HG03025 (cell line): ENCODE results near the gene SLC15A5.

Experiments used
- ATAC-seq: cut with Tn5 transposase; IDR thresholded peaks from one replicate; pipeline ENCODE4 v1.9.1; 2021; ENCODE audit warnings: mild to moderate bottlenecking, moderate library complexity; ENCODE audit not compliant: unreplicated experiment, low FRiP score

The SLC15A5 gene, protein sequence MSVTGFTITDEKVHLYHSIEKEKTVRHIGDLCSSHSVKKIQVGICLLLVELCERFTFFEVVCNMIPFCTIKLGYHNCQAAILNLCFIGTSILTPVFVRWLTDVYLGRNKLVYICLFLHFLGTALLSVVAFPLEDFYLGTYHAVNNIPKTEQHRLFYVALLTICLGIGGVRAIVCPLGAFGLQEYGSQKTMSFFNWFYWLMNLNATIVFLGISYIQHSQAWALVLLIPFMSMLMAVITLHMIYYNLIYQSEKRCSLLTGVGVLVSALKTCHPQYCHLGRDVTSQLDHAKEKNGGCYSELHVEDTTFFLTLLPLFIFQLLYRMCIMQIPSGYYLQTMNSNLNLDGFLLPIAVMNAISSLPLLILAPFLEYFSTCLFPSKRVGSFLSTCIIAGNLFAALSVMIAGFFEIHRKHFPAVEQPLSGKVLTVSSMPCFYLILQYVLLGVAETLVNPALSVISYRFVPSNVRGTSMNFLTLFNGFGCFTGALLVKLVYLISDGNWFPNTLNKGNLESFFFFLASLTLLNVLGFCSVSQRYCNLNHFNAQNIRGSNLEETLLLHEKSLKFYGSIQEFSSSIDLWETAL

DNA sequence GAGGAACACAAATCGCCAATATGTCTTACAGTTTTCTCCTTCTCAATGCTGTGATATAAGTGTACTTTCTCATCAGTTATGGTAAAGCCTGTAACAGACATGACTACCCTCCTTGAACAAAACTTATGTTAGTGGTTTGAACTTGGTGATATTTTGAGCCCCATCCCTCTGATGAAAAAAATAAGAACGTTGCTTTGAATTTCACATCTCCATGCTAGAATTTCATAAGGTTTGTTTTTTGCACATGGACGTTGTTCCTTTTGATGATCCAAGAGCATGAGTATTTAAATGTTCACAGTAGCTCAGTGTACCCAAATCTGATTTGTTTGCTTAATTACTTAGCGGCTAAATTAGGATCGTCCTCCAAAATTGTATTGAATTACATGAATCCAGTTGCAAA lies at the start of gene SLC15A5:
SLC15A5 (minus strand) TSS at position 101 of the 400 bp plus-strand sequence; CDS start at position 101, 0 bp downstream.
- no peak for ATAC-seq

DNA sequence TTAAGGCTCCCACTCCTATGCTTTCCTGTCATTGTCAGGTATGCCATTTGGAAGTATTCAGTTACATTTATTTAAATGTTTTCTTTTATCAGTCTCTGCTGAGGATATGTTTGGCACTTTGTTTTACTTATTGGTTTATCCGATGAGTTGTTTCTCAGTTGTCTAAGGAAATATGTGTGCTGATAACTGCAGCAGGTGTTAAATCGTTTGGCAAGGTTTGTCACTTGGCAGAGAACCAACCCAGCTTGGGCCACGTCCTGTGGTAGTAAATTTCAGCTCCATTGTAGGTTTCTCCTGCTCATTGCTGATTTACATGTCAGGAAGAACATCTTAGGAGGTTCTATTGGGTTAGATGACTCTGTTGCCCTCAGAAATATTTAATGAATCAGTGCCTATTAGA lies 47.9 kb upstream of the SLC15A5 start:
- no peak for ATAC-seq

DNA sequence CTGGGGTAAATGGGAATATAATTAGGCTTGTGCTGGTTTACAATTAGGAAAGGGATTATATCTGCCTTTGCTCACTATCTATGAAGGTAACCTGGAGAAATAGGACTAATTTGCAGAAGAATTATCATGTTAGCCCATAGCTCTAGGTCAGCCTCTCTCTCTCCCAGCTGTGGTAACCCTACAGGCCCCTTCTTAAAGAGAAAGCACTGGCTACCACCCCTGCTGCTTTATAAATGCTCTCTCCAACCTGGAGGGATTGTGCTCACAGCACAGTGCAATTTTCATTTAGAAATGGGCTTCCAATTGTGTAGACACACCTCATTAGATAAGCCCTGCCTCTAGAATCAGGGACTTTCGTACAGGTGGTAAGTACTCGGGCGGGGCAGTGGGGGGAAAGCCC lies 47.3 kb upstream of the SLC15A5 start:
- ATAC-seq = no peak

DNA sequence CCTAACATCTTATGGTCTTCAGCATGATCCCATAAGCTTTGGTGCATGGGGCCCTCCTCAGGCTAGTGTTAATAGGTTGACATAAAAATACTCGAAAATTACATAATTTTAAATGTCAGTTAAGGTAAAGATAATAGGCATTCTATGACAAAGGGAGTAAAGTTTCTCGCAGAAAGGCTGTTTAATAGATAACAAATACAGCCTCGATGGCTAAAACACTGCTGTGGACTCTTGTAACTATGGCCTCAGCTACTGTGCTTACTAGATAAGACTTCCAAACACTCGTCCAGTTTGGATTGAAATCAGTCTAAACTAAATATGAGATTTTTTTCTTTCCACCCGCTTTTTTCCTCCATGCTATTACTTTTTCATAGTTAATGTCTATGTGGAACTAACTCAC lies 46.8 kb upstream of the SLC15A5 start:
- ATAC-seq = no peak

DNA sequence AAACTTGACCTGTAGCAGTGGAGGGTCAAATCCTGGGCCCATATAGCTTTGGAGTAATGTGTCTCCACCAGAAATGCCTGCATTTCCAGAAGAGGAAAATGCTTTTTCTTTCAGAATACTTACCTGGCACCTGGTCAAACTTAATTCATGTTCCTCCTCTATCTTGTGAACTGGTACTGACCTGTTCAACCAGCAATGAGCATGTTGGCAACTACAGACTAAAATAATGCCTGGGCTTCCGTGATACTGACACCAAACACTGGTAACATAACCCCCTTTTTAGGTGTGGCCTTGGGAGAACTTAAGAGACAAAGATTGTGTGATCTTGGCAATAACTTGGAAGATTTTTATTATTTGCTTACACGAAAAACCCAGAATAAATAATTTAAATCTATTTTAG lies 46.2 kb upstream of the SLC15A5 start:
- no peak for ATAC-seq

DNA sequence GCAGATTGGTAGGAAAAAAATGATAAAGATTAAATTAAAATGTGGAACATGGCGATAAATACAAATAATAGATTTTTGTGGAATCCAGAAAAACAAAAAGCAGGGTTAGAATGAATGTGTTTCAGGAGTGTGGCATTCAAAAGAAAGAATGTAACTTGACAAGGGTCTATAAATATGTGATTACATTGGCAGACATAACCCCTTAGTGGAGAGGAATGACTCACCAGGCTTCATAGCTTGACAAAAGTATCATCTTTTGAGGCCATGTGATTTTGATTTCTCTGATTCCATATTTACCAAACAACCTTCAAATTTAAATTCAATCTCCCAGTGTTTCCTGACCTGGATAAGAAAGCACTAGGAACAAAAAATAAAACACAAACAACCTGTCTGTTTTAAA lies 45.5 kb upstream of the SLC15A5 start:
- no peak for ATAC-seq

DNA sequence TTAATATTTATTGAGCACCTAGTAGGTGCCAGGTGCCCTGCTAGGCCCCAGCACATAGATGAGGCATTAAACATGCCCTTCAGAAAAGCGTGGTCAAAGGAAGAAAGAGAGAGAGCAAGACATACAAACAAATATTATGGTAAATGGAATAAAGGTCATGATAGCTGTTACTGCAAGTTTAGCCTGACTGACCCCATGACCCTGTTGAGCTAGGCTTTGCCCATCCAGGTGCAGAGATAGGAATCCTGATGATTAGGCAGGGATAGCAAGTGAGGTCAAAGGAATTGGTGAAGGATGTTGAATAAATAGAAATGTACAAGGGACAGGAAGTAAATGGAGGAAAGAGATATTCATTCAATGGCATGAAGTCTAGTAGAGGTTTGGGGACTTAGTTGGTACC lies 33.4 kb upstream of the SLC15A5 start:
- no peak for ATAC-seq

DNA sequence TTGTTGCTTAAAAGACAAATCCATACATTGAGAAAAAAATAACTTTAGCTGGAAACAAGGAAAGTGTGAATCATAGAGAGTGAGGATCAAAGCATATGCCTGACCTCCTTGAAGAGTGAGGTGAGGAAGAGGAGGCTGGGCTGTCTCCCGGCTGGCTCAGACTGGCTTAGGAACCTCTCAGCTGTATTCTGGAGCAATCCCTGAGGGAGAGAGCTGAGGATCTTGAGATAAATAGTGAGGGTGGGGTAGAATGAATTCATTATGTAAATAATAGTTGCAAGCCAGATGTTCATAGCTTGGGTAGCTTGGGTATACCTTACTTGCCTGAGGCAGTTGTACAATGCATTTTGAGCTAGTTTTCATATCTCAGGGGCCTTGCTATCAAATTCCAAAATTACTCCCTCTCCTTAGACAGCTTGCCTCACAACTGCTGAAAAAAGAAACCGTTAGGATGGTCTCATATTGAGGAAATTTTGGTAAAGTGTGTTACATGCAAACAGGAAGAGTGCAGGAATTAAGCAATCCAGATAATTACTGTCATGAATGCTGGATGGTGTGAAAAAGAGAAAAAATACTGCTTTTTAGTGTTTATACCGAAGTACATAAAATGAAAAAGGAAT lies 30.5 kb upstream of the SLC15A5 start:
- no peak for ATAC-seq

DNA sequence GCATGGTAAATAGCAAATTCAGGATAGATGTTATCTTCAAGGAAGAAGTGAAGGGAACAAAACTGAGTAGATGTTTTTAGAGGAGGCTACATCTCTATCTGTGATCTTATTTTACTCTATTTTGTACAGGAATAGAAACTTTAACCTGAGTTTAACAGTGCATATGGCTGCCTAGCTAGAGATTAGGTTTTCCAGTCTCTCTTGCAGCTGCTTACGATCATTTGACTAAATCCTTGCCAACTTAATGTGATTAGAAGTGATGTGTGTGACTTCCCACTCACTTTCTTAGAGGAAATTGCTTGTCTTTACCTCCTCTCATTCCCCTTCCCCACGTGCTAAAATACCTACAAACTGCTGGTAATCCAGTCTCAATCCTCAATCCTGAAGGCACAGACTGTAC lies 26.5 kb upstream of the SLC15A5 start:
- no peak for ATAC-seq

DNA sequence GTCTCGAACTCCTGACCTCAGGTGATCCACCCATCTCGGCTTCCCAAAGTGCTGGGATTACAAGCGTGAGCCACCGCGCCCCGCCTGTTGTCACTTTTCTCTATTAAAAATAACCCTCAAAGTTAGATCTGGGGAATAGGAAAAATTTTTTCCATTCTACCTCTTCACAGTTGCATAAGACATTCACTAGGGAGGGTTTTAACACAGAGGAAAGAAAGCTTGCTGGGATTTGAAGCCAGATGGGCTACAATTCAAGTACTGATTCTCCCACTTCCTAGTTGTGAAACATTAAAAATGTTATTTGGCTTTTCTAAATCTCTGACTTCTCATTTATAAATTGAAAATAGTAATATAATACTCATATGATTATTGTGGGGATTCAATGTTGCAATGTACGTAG lies 23.3 kb upstream of the SLC15A5 start:
- ATAC-seq = no peak

DNA sequence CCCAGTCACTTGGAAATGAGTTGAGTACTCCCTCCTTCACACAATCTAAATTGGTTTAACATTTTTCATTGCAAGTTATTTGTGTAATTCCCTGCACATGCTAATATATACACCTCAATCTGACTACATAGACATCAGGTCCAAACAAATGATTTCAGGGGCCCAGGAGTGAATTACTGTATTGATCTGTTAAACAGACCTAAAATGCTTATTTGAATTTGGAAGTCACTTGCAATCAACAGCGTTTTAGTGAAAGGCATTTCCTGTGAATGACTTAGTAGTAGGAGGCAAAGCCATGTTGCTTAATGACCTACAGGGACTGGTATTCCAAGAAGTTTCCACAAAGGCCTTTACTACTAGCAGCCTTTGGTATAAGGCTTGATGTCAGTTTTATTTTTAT lies 22.6 kb upstream of the SLC15A5 start:
- ATAC-seq = no peak

DNA sequence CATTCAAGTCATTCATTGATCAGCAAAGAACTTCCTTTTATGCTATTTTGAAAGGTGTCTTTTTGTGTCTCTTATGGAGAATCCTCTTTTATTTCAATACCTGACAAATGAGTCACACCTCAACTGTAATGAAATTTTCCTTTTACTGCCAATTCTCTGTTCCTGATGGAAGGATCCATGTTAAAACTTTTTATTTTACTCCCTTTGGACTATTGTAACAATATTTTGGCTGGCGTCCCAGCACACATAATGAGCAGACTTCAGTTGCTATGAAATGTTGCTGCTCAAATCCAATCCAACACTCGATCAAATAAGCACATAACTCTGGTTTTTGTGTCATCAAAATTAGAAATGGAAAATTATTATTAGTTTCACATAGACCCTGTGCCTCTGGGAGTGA lies 21.9 kb upstream of the SLC15A5 start:
- no peak for ATAC-seq

DNA sequence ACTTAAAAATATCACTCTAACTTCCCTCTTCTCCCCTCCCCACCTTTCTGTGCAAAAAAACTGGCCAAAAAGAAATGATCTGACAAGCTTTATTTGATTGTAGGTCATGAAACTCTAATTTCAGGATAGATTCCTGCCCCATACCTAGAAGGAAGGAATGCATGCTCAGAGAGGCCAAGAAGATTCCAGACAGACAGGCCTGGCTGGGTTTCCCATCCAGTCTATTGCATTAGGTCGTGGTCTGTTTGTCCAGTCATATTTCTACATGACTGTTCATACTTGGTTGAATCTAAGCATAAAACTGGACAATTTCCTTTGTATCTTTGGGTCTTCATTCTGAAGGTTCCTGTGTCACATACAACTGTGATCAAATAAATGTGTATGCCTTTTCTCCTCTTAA lies 20.0 kb upstream of the SLC15A5 start:
- no peak for ATAC-seq

DNA sequence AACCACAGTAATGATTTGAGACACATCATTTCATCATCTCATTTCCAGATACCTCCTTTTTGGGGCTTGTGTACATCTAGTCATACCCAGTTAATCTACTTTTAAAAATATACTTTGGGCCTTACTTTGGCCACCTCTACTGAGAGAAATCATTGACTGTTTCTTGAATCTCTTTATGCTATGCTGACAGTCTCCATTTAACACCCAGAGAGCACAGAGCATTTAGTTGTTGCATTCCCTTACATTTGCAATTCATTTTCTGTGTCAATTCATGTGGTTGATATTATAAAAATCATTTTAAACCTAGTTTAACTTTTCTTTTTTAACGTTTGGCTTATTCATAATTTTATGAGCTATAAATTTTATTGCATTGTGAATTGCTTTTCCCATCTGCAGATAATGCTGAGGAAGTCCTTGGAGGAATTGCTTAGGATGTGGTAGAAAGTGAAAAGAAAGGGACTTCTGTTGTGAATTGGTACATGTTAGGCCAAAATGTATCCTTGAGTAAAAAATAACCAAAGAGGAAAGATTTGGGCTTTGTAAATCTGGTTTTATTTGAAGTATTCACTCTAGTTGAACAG lies 17.0 kb upstream of the SLC15A5 start:
- no peak for ATAC-seq

DNA sequence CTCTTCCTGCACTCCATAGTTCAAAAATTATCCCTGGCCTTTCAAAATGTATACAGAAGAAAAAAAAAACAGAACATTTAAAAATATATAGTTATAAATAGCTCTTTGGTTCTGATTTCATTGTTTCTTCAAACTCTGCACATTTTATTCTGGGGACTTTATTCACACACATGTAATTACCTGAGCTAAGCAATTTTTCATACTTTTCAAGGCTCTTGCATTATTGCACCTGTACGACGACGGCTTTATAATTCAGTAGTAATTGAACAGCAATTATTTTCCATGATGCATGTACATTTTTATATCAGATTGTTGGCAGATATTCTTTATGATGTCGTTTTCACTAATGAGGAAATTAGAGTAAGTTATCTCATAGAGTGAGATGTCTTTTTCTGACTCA lies 13.5 kb upstream of the SLC15A5 start:
- ATAC-seq = no peak

DNA sequence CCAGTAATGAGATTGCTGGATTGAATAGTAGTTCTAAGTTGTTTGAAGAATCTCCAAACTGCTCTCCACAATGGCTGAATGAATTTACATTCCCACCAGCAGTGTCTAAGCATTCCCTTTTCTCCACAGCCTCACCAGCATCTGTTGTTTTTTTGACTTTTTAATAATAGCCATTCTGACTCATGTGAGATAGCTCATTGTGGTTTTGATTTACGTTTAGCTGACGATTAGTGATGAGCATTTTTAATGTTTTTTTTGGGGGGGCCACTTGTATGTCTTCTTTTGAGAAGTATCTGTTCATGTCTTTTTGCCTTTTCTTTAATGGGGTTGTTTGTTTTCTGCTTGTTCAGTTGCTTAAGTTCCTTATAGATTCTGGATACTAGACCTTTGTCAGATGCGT lies 8.1 kb upstream of the SLC15A5 start:
- no peak for ATAC-seq

DNA sequence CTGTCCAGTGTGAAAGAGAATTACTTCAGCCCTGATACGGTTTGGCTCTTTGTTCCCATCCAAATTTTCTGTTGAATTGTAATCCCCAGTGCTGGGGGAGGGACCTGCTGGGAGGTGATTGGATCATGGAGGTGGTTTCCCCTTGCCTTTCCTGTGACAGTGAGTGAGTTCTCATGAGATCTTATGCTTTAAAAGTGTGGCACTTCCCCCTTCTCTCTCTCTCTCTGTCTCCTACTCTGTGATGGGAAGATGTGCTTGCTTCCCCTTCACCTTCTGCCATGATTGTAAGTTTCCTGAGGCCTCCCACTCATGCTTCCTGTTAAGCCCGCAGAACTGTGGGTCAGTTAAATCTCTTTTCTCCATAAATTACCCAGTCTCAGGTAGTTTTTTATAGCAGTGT lies 5.5 kb upstream of the SLC15A5 start:
- ATAC-seq = no peak

DNA sequence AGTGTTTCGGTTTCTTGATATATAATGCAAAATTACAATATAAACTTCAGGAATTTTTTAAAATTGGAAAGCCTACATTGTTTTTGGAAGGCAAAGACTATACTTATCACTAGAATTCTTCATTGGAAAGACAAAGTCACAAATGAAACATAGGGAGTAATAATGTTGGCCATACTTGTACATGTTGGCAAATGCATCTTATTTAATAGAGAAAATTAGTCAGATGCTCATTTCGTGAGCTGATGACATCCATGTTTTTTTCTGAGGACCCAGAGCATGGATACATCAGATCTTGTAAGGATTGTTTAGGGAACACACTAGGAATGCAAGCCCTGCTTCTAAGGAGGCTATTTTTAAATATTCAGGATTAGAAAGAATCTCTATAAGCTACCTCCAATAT lies 4.6 kb upstream of the SLC15A5 start:
- ATAC-seq = no peak

DNA sequence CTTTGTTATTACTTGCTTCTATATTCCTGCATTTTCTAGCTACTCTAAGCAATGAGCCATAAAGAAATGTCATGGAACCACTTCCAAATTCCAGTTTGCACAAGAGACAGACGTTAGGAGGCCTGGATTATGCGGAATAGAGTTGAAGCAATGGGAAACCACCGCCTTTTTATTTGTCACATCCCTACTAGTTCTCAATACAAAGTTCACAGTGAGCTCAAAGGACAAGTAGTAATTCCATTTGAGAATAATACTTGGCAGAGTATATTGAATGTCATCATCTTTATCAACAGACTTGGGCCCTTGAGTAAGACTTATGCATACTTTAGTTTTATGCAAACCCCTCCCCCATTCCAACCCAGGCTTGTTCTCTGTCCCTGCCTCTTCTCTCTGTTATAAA lies 3.7 kb upstream of the SLC15A5 start:
- ATAC-seq = no peak

DNA sequence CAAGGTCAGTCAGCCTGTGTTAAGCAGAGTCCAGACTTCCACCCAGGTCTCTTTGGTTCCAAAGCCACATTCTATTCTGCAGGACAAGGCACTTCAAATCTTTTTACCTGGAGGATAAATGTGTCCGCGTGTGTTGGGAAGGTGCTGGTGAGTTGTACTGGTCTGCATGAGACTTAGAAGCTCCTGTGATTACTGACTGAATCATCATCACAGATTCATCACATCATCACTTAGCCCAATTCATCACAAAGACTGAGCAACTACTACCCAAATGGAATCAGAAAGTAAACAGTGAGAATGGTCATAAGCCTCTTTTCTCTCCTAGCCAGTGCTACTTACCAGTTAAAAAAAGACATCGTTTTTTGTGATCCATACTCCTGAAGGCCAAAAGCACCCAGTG lies 5.3 kb downstream of the SLC15A5 start:
- no peak for ATAC-seq

DNA sequence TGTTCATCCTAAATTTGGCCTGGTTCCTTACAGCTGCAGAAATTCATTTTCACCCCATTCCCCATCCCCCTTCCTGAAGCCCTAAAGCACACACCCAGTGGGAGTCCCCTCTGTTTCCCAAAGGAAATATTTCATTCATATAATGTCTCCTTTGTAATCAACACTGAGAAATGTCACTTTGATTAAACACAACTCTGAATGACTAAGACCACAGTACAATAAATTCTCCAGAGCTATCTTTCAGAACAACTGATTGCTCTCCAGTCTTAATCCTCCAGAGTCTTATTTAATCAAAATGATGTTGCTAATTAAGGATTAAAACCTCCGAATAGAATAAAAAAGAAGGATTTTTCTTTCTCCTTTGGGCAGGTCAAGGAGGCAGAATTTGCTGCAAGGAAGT lies 6.4 kb downstream of the SLC15A5 start:
- ATAC-seq = no peak

DNA sequence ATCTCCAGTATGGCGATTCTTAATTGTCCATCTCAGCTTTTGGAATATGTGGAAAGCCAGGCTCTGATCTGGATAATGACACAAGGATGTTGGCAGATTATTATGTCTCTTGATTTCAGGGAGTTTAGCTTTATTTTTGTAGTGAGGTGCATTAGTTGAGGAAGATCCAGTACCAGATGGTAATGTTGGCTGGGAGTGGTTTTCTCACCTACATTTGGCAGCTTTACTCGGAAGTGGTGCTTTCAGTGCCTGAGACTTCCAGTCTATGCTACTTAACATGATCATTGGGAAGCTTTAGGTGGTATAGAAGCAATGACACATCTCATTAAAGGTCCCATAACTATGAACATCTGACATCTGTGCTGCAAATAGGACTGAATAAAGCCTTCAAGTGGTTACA lies 7.5 kb downstream of the SLC15A5 start:
- ATAC-seq = no peak
